ENCODE data around the gene HOXD9.

The HOXD9 gene

DNA sequence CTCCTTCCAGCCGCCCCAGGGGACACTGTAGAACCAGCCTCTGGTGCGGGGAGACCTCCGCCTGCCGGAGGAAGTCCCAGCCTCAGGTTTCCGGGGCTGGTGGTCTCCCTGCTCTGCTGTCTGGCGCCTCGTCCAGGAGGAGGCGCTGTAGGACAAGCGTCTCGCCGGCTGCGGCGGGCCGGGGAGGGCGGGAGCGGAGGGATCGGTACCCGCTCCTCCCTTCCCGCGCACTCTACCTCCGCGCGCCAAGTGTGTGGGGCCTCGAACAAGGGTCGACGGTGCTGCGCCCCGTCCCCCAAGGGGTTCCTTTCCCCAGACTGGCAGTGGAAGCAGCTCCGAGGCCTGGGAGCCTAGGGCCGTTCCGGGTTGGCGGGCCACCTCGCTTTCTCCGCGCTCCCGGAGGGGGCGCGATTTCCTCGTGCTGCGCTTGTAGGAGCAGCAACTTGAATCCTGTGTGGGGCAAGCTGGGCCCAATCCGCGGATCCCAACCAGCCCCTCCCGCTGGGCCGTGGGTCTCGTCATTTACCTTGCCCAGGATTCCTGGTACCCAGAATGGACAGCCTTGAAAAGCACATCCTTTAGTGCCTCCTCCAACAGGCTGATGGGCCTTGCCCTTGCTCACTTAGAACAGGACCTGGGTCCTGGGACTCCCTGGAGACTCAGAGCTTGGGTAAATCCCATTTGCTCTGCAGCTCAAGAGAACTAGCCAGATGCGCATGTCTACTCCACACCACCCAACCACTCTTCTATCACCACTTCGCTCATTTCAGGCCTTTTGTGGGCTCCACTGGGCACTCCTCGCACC, 18.2 kb downstream of the HOXD9 start:
- DNase-seq: peak; percentile 43

DNA sequence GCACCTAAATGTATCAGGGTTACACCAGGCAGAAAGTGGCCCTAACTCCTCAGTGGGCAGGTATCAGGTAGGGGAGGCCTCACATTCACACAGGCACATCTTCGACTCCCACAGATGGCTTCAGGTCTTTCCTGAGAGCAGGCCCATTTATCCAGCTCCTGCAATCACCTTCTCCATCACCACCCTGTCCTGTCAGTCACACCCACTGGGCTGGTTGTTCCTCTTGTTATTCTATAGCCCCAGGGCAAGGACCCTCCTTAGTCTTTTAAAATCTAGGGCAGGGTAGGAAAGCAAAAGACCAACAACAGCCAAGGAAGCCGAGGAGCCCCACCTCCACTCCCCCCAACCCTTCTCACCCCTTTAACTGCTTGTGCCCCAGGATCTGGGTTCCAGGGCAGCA, 19.8 kb downstream of the HOXD9 start:
- DNase-seq: no peak

DNA sequence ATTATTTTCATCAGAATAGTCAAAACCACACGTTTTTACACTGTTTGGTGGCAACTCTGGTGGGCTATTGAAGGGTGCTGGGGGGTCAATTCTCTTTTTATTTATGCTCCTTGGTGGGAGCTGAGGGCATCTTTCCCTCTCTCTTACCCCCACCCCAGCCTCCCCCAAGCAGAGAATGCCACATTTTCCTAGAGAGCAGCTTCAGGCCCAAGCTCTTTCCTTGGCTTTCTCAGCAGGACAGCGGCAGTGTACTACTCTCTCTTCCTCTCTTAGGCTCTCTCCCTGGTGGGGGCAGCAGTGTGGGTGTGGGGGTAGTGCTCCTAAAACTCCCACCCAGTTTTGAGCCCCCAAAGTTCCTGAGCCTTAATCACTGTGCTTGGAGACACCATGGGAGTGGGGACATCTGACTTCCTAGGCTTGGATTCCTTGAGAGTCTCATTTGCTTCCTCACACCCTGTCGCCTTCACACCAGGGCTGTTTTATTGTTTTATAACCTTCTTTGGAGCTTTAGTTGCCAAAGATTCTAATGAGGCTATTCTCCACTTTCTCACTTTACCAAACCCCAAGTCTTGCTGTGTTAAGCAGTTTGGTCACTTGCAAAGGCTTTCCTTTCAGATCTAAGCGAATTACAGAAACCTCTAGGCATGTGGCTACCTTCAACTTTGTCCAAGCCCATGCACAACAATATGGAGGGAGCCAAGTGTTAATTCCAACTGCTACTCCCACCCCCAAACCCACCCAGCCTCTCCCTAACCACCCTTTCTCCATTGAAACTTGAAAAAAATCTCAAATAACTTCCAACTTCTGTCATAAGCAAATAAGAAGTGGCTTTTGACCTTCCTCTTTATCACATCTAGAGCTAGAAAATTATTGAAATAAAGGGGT, 22.8 kb downstream of the HOXD9 start:
- DNase-seq: no peak

GRCh38 chr2:176146101-176146500, 23.6 kb downstream of the HOXD9 start:
- DNase-seq: no peak

GRCh38 chr2:176146645-176147044, 24.1 kb downstream of the HOXD9 start:
- DNase-seq: no peak

- DNase-seq: no peak
These were observed 24.8 kb downstream of the HOXD9 start for GRCh38 chr2:176147210-176147799.

DNA sequence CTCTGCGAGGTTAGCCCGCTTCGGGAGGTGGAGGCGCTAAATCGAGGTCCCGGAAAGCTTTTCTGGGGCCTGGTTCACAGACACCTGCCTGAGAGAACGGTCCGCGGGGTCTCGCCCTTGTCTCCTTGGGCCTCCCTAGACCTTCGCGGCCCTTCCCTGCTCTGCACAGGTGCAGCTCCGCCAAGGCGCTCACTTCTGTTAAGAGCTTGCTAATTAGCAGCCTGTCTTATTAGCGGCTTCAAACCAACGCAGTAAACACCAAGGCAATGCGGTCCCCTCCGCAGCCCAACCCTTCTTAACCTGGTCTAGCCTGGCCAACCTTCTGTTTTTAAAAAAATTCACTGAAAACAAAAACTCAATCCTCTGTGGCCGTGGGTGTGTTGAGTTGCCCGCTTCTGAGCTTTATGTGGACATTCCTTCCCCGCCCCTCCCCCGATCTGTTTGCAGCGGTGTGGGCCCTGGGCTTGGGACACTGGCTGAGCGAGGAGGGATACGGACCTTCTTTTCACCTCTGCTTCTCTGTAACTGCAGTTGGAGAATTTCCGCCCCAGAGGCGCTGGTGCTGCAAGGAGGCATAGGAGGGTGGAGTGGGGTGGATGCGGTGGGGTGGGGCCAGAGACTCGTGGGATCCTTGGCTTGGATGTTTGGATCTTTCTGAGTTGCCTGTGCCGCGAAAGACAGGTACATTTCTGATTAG, 25.4 kb downstream of the HOXD9 start:
- DNase-seq: no peak

- no peak for DNase-seq
These were observed 26.4 kb downstream of the HOXD9 start for GRCh38 chr2:176148751-176149421.

GRCh38 chr2:176149481-176149938, 27.0 kb downstream of the HOXD9 start:
- no peak for DNase-seq

GRCh38 chr2:176149939-176150583, 27.5 kb downstream of the HOXD9 start:
- no peak for DNase-seq

DNA sequence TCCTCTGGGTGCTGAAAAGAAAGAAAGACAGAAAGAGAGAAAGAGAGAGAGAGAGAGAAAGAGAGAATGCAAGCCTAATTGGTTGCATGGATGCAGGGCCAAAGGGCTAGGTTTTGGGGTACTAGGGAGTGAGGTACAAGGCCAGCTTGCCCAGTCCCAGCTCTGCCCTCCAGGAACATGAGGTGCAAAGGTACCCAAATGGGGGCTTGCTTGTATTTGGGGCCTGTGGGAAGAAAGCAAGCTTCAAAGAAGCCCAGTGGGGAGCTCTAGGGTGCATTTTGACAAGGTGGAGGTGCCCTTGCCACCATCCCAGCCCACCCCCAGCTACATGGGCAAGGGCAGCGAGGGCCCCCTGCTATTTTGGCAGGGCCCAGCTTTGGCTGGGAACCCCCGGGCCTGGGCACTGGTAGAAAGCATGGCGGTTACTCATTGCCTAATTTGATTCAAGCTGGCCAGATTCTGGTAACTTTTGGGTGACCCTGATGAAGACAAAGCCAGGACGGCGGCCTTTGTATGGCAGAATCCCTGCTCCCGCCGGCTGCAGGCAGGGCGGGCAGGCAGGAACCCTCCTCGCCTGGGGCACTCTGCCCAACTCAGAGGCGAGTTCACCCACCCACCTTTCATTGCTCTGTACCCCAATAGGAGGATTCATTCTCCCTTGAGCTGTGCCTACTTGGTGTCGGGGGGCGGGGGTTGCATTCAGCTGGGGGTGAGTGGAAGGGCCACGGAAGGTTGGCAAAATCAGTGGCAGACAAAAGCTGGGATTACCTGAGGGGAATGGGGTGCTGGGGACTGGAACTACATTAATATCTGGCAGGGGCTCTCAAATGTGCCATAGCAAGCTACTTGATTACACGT, 28.3 kb downstream of the HOXD9 start:
- no peak for DNase-seq

DNA sequence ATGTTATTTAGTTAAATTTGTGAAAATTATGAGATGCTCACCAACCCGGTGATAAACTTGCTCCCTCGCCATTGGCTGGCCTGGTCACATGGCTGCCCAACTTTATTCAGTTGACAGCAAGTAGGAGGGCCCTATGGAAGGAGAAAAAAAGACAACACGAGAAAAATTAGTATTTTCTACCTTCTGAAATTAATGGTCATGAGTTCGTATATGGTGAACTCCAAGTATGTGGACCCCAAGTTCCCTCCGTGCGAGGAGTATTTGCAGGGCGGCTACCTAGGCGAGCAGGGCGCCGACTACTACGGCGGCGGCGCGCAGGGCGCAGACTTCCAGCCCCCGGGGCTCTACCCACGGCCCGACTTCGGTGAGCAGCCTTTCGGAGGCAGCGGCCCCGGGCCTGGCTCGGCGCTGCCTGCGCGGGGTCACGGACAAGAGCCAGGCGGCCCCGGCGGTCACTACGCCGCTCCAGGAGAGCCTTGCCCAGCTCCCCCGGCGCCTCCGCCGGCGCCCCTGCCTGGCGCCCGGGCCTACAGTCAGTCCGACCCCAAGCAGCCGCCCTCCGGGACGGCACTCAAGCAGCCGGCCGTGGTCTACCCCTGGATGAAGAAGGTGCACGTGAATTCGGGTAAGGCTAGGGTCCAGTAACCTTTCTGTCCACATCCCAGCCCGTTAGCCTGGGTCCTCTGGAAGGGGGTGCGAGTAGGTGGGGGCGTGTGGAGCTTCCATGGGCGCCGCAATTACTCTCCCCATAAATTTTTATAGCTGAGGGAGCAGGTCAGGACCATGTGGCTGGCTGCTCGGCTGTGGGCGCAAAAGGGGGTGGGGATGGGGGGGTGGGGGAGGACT, 29.1 kb downstream of the HOXD9 start, which contains the start of gene HOXD4:
HOXD4 (plus strand) TSS at position 109 of the 846 bp plus-strand sequence; CDS start at position 193, 84 bp downstream.
- DNase-seq: no peak

- no peak for DNase-seq
These were observed 30.0 kb downstream of the HOXD9 start for GRCh38 chr2:176152350-176153181.

GRCh38 chr2:176154576-176155252, 32.2 kb downstream of the HOXD9 start:
- no peak for DNase-seq

DNA sequence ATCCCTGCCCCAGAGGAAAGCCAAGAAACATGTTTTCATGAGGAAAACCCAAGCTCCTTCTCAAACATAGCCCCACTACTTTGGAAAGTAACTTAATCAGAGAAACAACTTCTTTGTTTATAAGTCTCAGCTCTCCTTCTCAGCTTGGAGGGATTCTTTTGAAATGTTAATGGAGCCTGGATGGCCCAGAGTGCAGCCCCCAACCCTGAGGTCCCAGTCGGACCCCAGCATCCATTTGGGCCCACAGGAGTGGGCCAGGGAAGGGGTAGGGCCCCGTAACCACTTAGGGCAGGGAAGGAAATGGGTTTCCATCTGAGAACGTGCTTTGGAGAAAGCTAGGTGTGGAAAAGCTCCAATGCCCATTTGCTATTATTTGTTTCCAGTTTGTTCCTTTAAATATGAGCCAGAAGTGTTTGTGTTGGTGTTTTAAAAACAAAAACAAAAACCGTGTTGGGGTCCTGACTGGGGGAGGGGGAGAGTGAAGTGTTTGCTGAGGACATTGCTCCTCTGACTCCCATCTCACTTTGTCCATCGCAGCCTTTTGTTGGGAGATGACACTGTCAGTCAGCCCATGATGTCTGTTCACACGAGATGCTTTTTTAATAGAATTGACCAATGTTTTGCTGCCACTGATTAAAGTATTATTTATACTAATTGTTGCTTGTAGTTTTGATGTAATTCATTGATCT, 33.0 kb downstream of the HOXD9 start:
- no peak for DNase-seq

GRCh38 chr2:176156301-176156806, 33.8 kb downstream of the HOXD9 start:
- DNase-seq: no peak

DNA sequence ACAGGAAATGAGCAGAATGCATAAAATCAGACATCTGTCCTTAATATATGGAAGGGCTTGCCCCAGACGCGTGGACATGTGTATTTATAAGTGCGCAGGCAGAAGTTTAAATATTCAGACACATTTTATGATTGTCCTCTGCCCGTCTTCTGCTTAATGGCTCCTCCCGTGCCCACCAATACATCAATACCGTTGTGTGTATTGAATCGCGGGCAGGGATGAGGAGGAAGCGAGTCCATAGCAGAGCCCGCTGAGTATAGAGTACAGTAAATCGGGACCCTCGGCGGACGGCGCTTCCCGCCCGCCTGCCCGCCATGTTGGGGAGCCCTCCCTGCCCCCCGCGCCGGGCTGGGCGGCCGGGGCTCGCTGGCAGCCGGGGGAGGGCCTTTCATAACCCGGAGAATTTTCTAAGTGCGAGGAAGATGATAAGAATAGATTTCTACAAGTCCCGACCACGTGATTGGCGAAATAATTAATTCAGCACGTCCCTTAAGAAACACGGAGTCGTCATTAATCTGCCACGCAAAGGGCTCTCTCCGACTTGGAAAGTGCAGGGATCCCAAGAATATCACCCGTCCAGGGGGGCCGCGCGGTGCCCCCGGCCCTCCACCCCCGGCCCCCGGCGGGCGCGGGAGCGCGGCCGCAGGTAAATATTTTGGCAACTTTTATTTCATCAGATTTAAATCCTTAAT, 34.4 kb downstream of the HOXD9 start, which contains the start of gene HOXD3:
HOXD3 (plus strand) TSS at position 501 of the 692 bp plus-strand sequence. CDS start 11,808 bp downstream, outside the sequence.
- DNase-seq: no peak
